Activated CD4-positive, alpha-beta T cell treated with anti-CD3 and anti-CD28 coated beads, Interleukin-2, amount 10 ng/mL, durations not matched to agents 7 days and 5 days (primary cell): ENCODE results near the gene CAPS. TPM values are rescaled to one million over a fixed set of nuclear protein-coding genes. Genes with fewer than 3 reads are reported as not detected.
"Not testable (repeated sequence)": the region's sequence is repeated elsewhere in the genome, so short reads cannot be mapped to it uniquely, and the experiment has no call there.

Source experiments
- CTCF ChIA-PET: fragments of 350-600 bp; sonication (Branson Sonifier 250); formaldehyde crosslinking; loops from one replicate; lab custom pipeline; 2021; ENCODE audit warnings: antibody characterized with exemption; lab: Charles Lee
- POLR2A ChIA-PET: fragments of 350-600 bp; sonication (Branson Sonifier 250); formaldehyde crosslinking; loops from one replicate; lab custom pipeline; 2021; ENCODE audit warnings: antibody characterized with exemption; lab: Charles Lee
- DNase-seq: peaks from one replicate; pipeline ENCODE4 v3.0.0-alpha.2; 2020
- H3K27ac Mint-ChIP-seq: one replicate; pipeline ENCODE4 v1.8.0; 2021; ENCODE audit warnings: mild to moderate bottlenecking, moderate library complexity, mixed read lengths
- H3K27me3 Mint-ChIP-seq: one replicate; pipeline ENCODE4 v1.8.0; 2021; ENCODE audit warnings: mixed read lengths
- H3K36me3 Mint-ChIP-seq: one replicate; pipeline ENCODE4 v1.8.0; 2021; ENCODE audit warnings: low read depth, mixed read lengths
- H3K4me1 Mint-ChIP-seq: one replicate; pipeline ENCODE4 v1.8.0; 2021; ENCODE audit warnings: mixed read lengths
- H3K4me3 Mint-ChIP-seq: one replicate; pipeline ENCODE4 v1.8.0; 2021; ENCODE audit warnings: mild to moderate bottlenecking, moderate library complexity, mixed read lengths
- H3K9me3 Mint-ChIP-seq: one replicate; pipeline ENCODE4 v1.8.0; 2021; ENCODE audit warnings: mixed read lengths
- total RNA-seq, 2 experiments: library from RNA; stranded (reverse); gene quantifications; one replicate each; pipeline ENCODE4 v1.2.3, GENCODE V29; 2021

The CAPS gene
- total RNA-seq, result 10 to 100 TPM; 17.2 to 21.0 TPM

DNA sequence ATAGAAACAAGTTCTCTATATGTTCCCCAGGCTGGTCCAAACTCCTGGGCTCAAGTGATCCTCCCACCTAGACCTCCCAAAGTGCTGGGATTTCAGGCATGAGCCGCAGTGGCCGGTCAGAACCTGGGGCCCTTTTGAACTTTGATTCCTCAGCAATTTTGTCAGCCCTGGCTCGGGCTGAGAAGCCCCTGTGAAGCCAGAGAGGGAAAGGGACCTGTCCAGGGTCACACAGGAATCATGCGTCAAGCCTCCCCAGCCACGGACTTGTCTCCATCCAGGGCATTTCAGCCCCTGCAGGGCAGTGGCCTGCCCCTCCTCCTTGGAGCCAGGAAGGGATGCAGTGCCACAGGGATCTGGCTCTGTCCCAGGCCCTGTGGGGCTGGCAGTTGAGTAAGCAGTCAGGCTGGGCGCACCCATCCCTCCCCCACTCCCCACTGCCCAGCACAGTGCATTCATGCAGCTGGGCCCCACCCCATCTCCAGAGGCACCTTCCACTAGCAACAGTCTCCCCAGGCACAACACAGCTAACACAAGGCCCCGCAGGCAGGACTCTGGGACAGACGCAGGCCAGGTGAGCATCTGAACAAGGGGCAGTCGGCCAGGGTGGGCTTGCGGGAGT is at the start of gene CAPS:
TSS of gene CAPS (plus strand) at position 516 of the 619 bp plus-strand sequence. CDS start 153 bp downstream, outside the sequence.
- no peaks in the 10 kb centered on the region for H3K4me1 Mint-ChIP-seq
- no peak for DNase-seq
- POLR2A ChIA-PET, result no interaction called here
- no peak within 1 kb of the TSS for H3K27ac Mint-ChIP-seq
- H3K27me3 Mint-ChIP-seq, result no peaks in the 10 kb centered on the region
- CTCF ChIA-PET, result interaction anchor here (0.7 kb wide), 1 partner anchor 23 kb away, joined by 3 read pairs; no protein-coding TSS in a partner anchor
- no peaks in the 10 kb centered on the region for H3K9me3 Mint-ChIP-seq
- peaks cover 13% of the 10 kb centered on the region for H3K36me3 Mint-ChIP-seq
- H3K4me3 Mint-ChIP-seq, result no peak within 1 kb of the TSS

DNA sequence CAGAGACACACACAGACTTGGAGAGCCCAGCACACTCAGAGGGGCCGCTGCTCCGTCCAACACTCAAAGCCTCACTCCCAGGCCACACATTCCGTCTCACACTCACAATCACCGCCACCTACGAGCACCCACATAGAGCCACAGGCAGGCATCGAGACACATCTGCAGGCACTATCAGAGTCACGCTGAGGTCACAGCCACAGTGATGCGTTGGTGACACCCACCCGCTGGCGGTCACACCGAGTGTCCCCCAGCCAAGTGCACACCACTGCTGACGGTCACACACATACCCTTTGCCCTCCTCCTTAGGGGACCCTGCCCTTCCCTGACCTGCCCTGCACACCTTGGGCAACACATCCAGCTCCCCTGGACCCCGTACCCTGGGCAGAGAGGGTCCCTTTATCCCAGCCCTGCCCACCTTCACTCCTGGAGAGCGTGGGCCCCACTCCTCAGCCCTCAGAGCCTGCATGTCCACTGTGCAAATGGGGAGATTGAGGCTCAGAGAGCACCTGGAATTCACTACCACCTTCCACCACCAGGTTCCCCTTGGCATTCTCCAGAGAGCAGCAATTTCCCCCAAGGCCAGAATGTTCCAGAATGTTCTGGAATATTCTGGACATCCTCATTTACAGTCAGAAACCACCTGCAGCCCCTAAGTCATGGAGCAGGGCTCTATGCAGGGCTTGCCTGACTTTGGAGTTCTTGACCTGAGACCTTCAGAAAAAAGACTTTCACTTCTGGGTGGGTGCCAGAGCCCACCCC is 49.1 kb upstream of the CAPS start:
- DNase-seq, result no peak
- H3K9me3 Mint-ChIP-seq, result no peaks in the 10 kb centered on the region
- H3K27ac Mint-ChIP-seq, result no peak overlapping the region
- ChIA-PET POLR2A (no interaction called here), CTCF (no interaction called here)
- no peaks in the 10 kb centered on the region for H3K4me1 Mint-ChIP-seq
- no peaks in the 10 kb centered on the region for H3K36me3 Mint-ChIP-seq
- no peaks in the 10 kb centered on the region for H3K27me3 Mint-ChIP-seq
- H3K4me3 Mint-ChIP-seq, result no peak overlapping the region

DNA sequence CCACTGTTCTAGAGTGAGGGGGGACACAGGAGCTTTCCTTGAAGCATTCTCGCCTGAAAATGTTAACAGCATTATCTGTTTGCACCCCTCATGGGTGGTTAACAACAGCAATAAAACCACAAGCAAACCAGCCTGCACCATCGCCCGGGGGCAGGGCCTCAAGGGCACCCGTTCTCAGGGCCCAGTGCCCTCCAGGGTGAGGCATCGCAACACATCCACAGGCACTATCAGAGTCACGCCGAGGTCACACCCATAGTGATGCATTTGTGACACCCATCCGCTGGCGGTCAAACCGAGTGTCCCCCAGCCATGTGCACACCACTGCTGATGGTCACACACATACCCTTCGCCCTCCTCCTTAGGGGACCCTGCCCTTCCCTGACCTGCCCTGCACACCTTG is 48.3 kb upstream of the CAPS start:
- ChIA-PET CTCF (no interaction called here), POLR2A (no interaction called here)
- H3K27ac Mint-ChIP-seq, result no peak overlapping the region
- H3K27me3 Mint-ChIP-seq, result no peaks in the 10 kb centered on the region
- no peak for DNase-seq
- no peaks in the 10 kb centered on the region for H3K9me3 Mint-ChIP-seq
- H3K36me3 Mint-ChIP-seq, result no peaks in the 10 kb centered on the region
- no peaks in the 10 kb centered on the region for H3K4me1 Mint-ChIP-seq
- H3K4me3 Mint-ChIP-seq, result no peak overlapping the region

DNA sequence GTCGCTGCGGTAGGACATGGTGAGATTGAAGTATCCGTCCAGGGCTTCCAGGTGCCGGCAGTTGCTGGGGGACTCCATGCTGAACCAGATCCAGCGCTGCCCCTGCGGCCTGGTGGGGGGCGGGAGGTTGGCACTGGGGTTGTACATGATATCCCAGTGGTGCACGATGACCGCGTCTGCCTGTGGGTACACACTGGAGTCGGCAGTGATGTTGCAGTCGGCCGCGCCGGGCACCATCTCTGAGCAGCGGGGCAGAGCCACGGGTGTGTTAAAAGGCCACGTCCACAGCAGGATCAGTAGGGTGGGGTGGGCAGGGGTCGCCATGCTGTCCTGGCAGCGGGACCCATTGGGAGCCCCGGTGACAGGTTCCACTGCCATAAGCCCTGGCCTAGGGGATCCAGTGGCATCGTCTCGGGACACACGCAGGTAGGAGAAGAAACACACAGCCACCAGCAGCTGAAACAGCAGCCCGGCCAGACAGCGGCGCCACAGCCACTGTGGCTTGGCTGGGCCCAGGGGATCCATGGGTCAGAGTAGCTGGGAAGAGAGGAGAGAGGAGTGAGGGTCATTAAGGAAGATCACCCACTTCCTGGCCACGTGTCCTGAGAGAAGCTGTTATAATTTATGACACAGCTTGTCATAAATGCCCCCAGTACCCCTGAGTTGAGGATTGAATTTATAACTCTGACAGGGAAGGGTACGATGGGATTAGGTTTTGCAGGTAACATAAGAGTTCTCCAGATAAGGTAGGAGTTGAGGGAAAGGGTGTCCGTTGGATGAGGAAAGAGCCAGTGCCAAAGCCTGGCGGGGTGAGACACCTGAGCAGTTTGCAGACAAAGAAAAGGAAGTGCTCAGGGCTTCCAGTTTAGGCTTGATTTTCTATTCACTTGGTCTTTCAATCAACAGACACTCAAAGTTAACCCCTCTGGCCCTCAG is 46.6 kb upstream of the CAPS start:
- no peak for DNase-seq
- CTCF ChIA-PET, result no interaction called here
- Mint-ChIP-seq H3K4me3 (no peak overlapping the region), H3K9me3 (no peaks in the 10 kb centered on the region), H3K36me3 (no peaks in the 10 kb centered on the region), H3K27ac (no peak overlapping the region), H3K27me3 (no peaks in the 10 kb centered on the region), H3K4me1 (no peaks in the 10 kb centered on the region)
- POLR2A ChIA-PET, result no interaction called here

DNA sequence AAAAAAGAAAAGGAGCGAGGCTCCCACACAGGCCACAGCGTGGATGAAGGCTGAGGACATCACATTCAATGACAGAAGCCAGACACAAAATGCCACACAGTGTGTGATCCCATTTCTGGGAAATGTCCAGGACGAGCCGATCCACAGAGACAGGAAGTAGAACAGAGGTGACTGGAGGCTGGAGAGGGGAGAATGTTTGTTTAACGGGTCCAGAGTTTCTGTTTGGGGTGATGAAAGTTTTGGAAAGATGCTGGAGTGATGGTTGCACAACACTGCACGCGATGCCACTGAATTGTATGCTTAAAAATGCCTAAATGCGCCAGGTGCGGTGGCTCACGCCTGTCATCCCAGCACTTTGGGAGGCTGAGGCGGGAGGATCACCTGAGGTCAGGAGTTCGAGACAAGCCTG is 43.1 kb upstream of the CAPS start:
- H3K4me3 Mint-ChIP-seq, result no peak overlapping the region
- H3K36me3 Mint-ChIP-seq, result no peaks in the 10 kb centered on the region
- H3K27ac Mint-ChIP-seq, result no peak overlapping the region
- ChIA-PET POLR2A (no interaction called here), CTCF (interaction anchor here (0.7 to 1.0 kb wide), 2 partner anchors 14 to 151 kb away, joined by 3 to 6 read pairs; no protein-coding TSS in a partner anchor)
- no peaks in the 10 kb centered on the region for H3K9me3 Mint-ChIP-seq
- no peaks in the 10 kb centered on the region for H3K4me1 Mint-ChIP-seq
- DNase-seq, result no peak
- H3K27me3 Mint-ChIP-seq, result no peaks in the 10 kb centered on the region

DNA sequence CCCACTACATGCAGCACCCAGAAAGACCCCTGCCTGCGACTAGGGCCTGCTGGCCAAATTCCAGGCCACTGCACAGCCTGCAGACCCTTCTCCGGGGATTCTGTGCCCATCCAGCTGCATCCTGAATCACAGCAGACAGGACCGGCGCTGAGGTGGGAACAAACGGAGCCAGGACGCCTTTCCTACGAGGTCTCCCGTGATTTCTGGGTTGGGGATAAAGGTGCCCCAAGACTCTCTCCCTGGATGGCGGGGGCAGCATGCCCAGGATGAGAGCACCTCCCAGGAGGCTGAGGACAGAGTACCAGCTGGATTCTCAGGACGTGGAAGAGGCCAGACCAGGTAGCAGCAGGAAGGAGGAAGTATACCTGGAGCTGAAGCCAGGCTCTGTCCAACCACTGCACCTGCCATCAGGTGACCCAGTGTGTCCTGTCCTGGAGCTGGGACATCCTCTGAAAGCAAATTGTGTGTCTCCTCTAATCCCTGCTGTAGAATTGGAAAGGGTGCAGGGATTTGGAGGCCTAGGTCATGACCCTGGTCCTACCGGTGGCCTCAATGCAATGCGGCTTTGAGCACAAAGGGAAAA is 40.3 kb upstream of the CAPS start:
- Mint-ChIP-seq H3K4me1 (no peaks in the 10 kb centered on the region), H3K27ac (no peak overlapping the region), H3K27me3 (no peaks in the 10 kb centered on the region), H3K9me3 (no peaks in the 10 kb centered on the region), H3K4me3 (no peak overlapping the region), H3K36me3 (no peaks in the 10 kb centered on the region)
- ChIA-PET POLR2A (no interaction called here), CTCF (interaction anchor here (1.3 kb wide), 1 partner anchor 9 kb away, joined by 3 read pairs; no protein-coding TSS in a partner anchor)
- no peak for DNase-seq

DNA sequence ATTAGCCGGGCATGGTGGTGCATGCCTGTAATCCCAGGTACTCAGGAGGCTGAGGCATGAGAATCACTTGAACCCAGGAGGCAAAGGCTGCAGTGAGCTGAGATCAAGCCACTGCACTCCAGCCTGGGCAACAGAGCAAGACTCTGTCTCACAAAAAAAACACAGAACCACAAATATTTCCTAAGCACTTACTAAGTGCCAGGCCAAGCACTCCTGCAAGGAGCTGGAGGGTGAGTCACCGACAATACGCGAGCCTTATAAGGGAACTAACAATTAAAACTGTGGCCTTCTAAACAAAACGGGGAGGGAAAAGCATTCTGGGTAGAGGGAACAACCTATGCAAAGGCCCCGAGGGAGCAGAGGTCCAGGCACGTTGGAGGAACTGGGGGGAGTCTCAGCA is 39.6 kb upstream of the CAPS start:
- not testable (repeated sequence) for H3K27me3 Mint-ChIP-seq, H3K27ac Mint-ChIP-seq, H3K4me1 Mint-ChIP-seq, H3K36me3 Mint-ChIP-seq, H3K9me3 Mint-ChIP-seq, H3K4me3 Mint-ChIP-seq, DNase-seq
- CTCF ChIA-PET, result interaction anchor here (0.6 to 1.3 kb wide), 2 partner anchors 8 to 46 kb away, joined by 3 read pairs; no protein-coding TSS in a partner anchor
- POLR2A ChIA-PET, result interaction anchor here (0.6 kb wide), 1 partner anchor 70 kb away, joined by 5 read pairs; the partner anchor contains the start of gene NRTN

DNA sequence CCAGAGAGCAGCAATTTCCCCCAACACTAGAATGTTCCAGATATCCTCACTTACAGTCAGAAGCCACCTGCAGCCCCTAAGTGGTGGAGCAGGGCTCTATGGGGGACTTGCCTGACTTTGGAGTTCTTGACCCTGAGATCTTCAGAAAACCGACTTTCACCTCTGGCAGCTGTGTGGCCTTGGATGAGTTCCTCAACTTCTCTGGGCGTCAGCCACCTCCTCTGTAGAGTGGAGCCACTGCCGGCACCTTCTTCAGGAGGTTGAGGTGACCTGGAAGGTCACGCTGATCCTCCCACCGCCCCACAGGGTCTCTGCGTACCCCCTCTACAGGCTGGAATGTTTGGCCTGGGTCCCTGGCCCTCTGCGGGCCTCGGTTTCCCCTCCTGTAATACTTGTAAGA is 36.6 kb upstream of the CAPS start:
- H3K9me3 Mint-ChIP-seq, result no peaks in the 10 kb centered on the region
- H3K27ac Mint-ChIP-seq, result no peak overlapping the region
- no peak for DNase-seq
- no peak overlapping the region for H3K4me3 Mint-ChIP-seq
- H3K27me3 Mint-ChIP-seq, result peaks cover 2% of the 10 kb centered on the region
- no peaks in the 10 kb centered on the region for H3K4me1 Mint-ChIP-seq
- CTCF ChIA-PET, result interaction anchor here (2.0 kb wide), 1 partner anchor 74 kb away, joined by 7 read pairs; no protein-coding TSS in a partner anchor
- no peaks in the 10 kb centered on the region for H3K36me3 Mint-ChIP-seq
- POLR2A ChIA-PET, result no interaction called here

DNA sequence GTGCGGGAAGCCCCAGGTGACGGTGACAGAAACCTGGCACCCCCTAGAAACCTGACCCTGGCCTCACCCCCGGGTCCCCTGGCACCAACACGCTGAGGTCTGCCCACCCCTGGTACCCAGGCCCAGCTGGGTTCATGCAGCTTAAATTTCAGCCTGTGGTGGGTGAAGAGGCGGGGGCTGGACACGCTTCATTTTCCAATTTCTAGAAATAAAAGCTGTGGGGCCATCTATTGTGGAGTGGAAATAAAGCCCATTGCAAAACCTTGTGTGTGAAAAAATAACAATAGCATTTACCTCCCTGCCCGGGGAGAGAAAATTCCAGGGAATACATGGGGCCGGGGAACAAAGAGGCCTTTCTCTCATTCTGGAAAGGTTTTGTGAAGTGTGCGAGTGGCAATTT is 36.2 kb upstream of the CAPS start:
- POLR2A ChIA-PET, result no interaction called here
- H3K36me3 Mint-ChIP-seq, result no peaks in the 10 kb centered on the region
- CTCF ChIA-PET, result no interaction called here

DNA sequence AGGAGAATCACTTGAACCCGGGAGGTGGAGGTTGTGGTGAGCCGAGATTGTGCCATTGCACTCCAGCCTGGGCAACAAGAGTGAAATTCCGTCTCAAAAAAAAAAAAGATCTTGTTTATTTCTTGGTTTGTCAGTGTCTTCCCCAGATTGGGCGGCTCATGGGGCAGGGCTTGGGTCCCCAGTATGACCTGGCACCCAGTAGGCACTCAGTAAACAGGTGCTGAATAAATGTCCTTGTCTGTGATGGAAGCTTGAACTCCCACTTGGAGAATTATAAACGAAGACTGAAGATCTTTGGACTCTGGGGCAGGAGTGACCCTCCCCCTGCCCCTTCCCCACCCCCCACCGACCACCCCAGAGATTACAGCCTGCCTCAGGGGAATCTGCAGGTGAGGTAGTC is 33.9 kb upstream of the CAPS start:
- no peak overlapping the region for H3K4me3 Mint-ChIP-seq
- no peaks in the 10 kb centered on the region for H3K36me3 Mint-ChIP-seq
- DNase-seq, result no peak
- CTCF ChIA-PET, result interaction anchor here (0.8 kb wide), 1 partner anchor 11 kb away, joined by 8 read pairs; no protein-coding TSS in a partner anchor
- no peaks in the 10 kb centered on the region for H3K4me1 Mint-ChIP-seq
- peaks cover 2% of the 10 kb centered on the region for H3K27me3 Mint-ChIP-seq
- POLR2A ChIA-PET, result no interaction called here
- H3K9me3 Mint-ChIP-seq, result no peaks in the 10 kb centered on the region
- no peak overlapping the region for H3K27ac Mint-ChIP-seq

More for the DNA sequence above, 36.2 kb upstream of the CAPS start:
- no peaks in the 10 kb centered on the region for H3K4me1 Mint-ChIP-seq
- DNase-seq, result no peak
- H3K4me3 Mint-ChIP-seq, result no peak overlapping the region
- H3K27ac Mint-ChIP-seq, result no peak overlapping the region
- H3K9me3 Mint-ChIP-seq, result no peaks in the 10 kb centered on the region
- H3K27me3 Mint-ChIP-seq, result peaks cover 2% of the 10 kb centered on the region

DNA sequence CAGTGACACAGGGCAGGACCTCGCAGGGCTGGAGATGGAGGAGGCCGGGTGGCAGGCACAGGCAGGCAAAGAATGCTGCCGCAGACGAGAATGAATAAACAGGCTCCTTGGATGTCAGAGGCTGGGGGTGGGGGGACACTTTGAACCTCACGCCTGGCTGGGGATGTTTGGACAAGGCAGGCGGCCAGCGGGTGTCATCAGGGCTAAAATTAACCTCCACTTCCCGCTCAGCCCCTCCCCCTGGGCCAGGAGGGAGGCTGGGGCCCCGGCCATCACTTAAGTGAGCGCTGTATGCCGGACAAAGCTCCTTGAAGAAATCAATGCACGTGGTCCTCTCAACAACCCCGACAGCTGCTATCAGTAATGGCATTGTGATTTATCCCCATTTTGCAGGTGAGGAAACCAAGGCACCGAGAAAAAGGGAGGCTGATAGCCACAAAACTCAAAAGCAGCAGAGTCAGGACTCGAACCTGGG is 33.4 kb upstream of the CAPS start:
- no peak overlapping the region for H3K4me3 Mint-ChIP-seq
- H3K27ac Mint-ChIP-seq, result no peak overlapping the region
- H3K27me3 Mint-ChIP-seq, result peaks cover 2% of the 10 kb centered on the region
- ChIA-PET POLR2A (no interaction called here), CTCF (interaction anchor here (0.8 kb wide), 1 partner anchor 10 kb away, joined by 8 read pairs; no protein-coding TSS in a partner anchor)
- H3K36me3 Mint-ChIP-seq, result no peaks in the 10 kb centered on the region
- H3K9me3 Mint-ChIP-seq, result no peaks in the 10 kb centered on the region
- H3K4me1 Mint-ChIP-seq, result no peaks in the 10 kb centered on the region
- no peak for DNase-seq
